GM23338 (cell line): Measurements from ENCODE around the gene TMEM45A. TPM values are rescaled to one million over a fixed set of nuclear protein-coding genes. Genes with fewer than 3 reads are reported as not detected.
"Not testable (repeated sequence)": the region's sequence is repeated elsewhere in the genome, so short reads cannot be mapped to it uniquely, and the experiment has no call there.

Experiments
- ATAC-seq: fragments of 200-7000 bp; cut with Tn5 transposase; 3 replicates; pipeline ENCODE4 v1.9.1; 2020
- DNase-seq: peaks from one replicate; pipeline ENCODE4 v3.0.0-alpha.2; 2015; ENCODE audit warnings: low spot score
- H2AFZ ChIP-seq: fragments of 200-600 bp; sonication (generic); 2 replicates; pipeline ENCODE4 v1.8.0; 2016; ENCODE audit warnings: antibody characterized with exemption, mild to moderate bottlenecking, moderate library complexity
- H3F3A ChIP-seq: fragments of 200-600 bp; sonication (generic); replicated peaks from 2 replicates; pipeline ENCODE4 v1.8.0; 2017; ENCODE audit warnings: antibody characterized with exemption, mixed run types, low read depth
- H3K27ac ChIP-seq: fragments of 200-600 bp; sonication (generic); 2 replicates; pipeline ENCODE4 v1.6.1; 2016; ENCODE audit warnings: low read depth
- H3K27me3 ChIP-seq: fragments of 200-600 bp; sonication (generic); 2 replicates; pipeline ENCODE4 v1.8.0; 2016; ENCODE audit warnings: mild to moderate bottlenecking, mixed run types, moderate library complexity; ENCODE audit not compliant: insufficient read depth
- H3K36me3 ChIP-seq: fragments of 200-600 bp; sonication (generic); 2 replicates; pipeline ENCODE4 v1.8.0; 2016; ENCODE audit warnings: mild to moderate bottlenecking; ENCODE audit not compliant: insufficient read depth
- H3K4me1 ChIP-seq: fragments of 200-600 bp; sonication (generic); 2 replicates; pipeline ENCODE4 v1.8.0; 2016; ENCODE audit warnings: mild to moderate bottlenecking, moderate library complexity; ENCODE audit not compliant: insufficient read depth
- H3K4me2 ChIP-seq: fragments of 200-600 bp; sonication (generic); 2 replicates; pipeline ENCODE4 v1.7.1; 2017; ENCODE audit warnings: mixed run types
- H3K4me3 ChIP-seq: fragments of 200-600 bp; sonication (generic); 2 replicates; pipeline ENCODE4 v1.6.1; 2016; ENCODE audit warnings: mixed run types
- H3K79me2 ChIP-seq: fragments of 200-600 bp; sonication (generic); replicated peaks from 2 replicates; pipeline ENCODE4 v1.8.0; 2017; ENCODE audit warnings: mild to moderate bottlenecking; ENCODE audit not compliant: insufficient read depth
- H3K9me2 ChIP-seq: fragments of 200-600 bp; sonication (generic); 2 replicates; pipeline ENCODE4 v1.8.0; 2017; ENCODE audit not compliant: insufficient read depth
- H4K20me1 ChIP-seq: fragments of 200-600 bp; sonication (generic); replicated peaks from 2 replicates; pipeline ENCODE4 v1.8.0; 2017; ENCODE audit warnings: mild to moderate bottlenecking; ENCODE audit not compliant: insufficient read depth
- H3K27ac Mint-ChIP-seq: 2 replicates; pipeline ENCODE4 v1.8.0; 2020; ENCODE audit warnings: inconsistent platforms, mild to moderate bottlenecking, moderate library complexity, mixed read lengths
- H3K27me3 Mint-ChIP-seq: 3 replicates; pipeline ENCODE4 v1.8.0; 2022; ENCODE audit warnings: low read depth, mild to moderate bottlenecking, moderate library complexity, mixed read lengths, inconsistent platforms; ENCODE audit not compliant: insufficient read depth, poor library complexity
- H3K36me3 Mint-ChIP-seq: 3 replicates; pipeline ENCODE4 v1.8.0; 2021; ENCODE audit warnings: low read depth, mild to moderate bottlenecking, inconsistent platforms, moderate library complexity, mixed read lengths
- H3K4me1 Mint-ChIP-seq: 3 replicates; pipeline ENCODE4 v1.8.0; 2020; ENCODE audit warnings: mild to moderate bottlenecking, inconsistent platforms, mixed read lengths
- H3K4me3 Mint-ChIP-seq: 3 replicates; pipeline ENCODE4 v1.8.0; 2021; ENCODE audit warnings: moderate library complexity, mild to moderate bottlenecking, inconsistent platforms, mixed read lengths
- H3K9me3 Mint-ChIP-seq: 3 replicates; pipeline ENCODE4 v1.8.0; 2020; ENCODE audit warnings: moderate library complexity, mild to moderate bottlenecking, inconsistent platforms, mixed read lengths
- CREB1 ChIP-seq: fragments of 250-450 bp; sonication (Bioruptor Pico); IDR thresholded peaks from 2 replicates; pipeline ENCODE4 v1.5.0; 2020; ENCODE audit warnings: low read depth, mild to moderate bottlenecking, moderate library complexity
- CTCF ChIP-seq, 2 experiments: fragments of 200-600 bp in 1 of 2; sonication (generic) in 1 of 2; conservative IDR thresholded peaks; 2 replicates each; pipeline versions ENCODE4 v1.5.1 to v1.6.1; 2016 to 2017; ENCODE audit warnings: antibody characterized with exemption in 2 of 2, low read depth in 2 of 2, mild to moderate bottlenecking in 2 of 2, moderate library complexity in 1 of 2
- ETS1 ChIP-seq: IDR thresholded peaks from 2 replicates; pipeline ENCODE4 v1.6.1; 2016; ENCODE audit warnings: antibody characterized with exemption
- EZH2 ChIP-seq: fragments of 200-600 bp; sonication (generic); IDR thresholded peaks from one replicate; pipeline ENCODE4 v1.8.0; 2017; ENCODE audit warnings: antibody characterized with exemption, mild to moderate bottlenecking, low read depth; ENCODE audit not compliant: unreplicated experiment
- JUNB ChIP-seq: IDR thresholded peaks from one replicate; pipeline ENCODE4 v1.6.1; 2016; ENCODE audit warnings: antibody characterized with exemption; ENCODE audit not compliant: unreplicated experiment
- NANOG ChIP-seq: IDR thresholded peaks from 2 replicates; pipeline ENCODE4 v1.6.1; 2016; ENCODE audit warnings: antibody characterized with exemption, borderline replicate concordance
- POLR2AphosphoS5 ChIP-seq: IDR thresholded peaks from 2 replicates; pipeline ENCODE4 v1.6.1; 2016; ENCODE audit warnings: antibody characterized with exemption, low read depth
- ZNF114 ChIP-seq: fragments of 250-450 bp; sonication (Bioruptor Pico); IDR thresholded peaks from 2 replicates; pipeline ENCODE4 v1.5.0; 2020; ENCODE audit warnings: mild to moderate bottlenecking, moderate library complexity
- ZNF331 ChIP-seq: fragments of 250-450 bp; sonication (Bioruptor Pico); IDR thresholded peaks from 2 replicates; pipeline ENCODE4 v1.5.0; 2020; ENCODE audit warnings: low read depth, mild to moderate bottlenecking, moderate library complexity
- ZNF462 ChIP-seq: fragments of 250-450 bp; sonication (Bioruptor Pico); IDR thresholded peaks from 2 replicates; pipeline ENCODE4 v1.5.0; 2020; ENCODE audit warnings: mild to moderate bottlenecking, moderate library complexity
- polyA plus RNA-seq: library from polyadenylated mRNA; unstranded; fragments of >200 nt; fragmentation: Nextera tagmentation; extraction: Ambion mirVana; gene quantifications from 2 replicates; pipeline ENCODE4 v1.2.1, GENCODE V29; 2016
- total RNA-seq: library from RNA; depleted of rRNA; stranded (reverse); fragments of >200 nt; shearing (Covaris generic); gene quantifications from 2 replicates; pipeline ENCODE4 v1.2.3, GENCODE V29; 2014

The TMEM45A gene
- total and polyA plus RNA-seq, 2 experiments from 2014 or later, result 6.5 to 12.7 TPM

- peaks cover 43% of the 10 kb centered on the region for H3K9me3 Mint-ChIP-seq
- not testable (repeated sequence) for H3K4me3 Mint-ChIP-seq, H3K27me3 ChIP-seq, H3K4me2 ChIP-seq, H3K79me2 ChIP-seq, ATAC-seq, DNase-seq, H3K4me3 ChIP-seq, H3K9me2 ChIP-seq, H4K20me1 ChIP-seq, H3K27ac Mint-ChIP-seq, H3K4me1 ChIP-seq, H3K4me1 Mint-ChIP-seq, H3F3A ChIP-seq, H3K27ac ChIP-seq, H3K27me3 Mint-ChIP-seq, H2AFZ ChIP-seq
- H3K36me3 Mint-ChIP-seq, result peaks cover 31% of the 10 kb centered on the region
- peaks cover 11% of the 10 kb centered on the region for H3K36me3 ChIP-seq
These were observed 17.4 kb downstream of the TMEM45A start for GRCh38 chr3:100509818-100510217.

- H3K27me3 Mint-ChIP-seq, result no peaks in the 10 kb centered on the region
- TF ChIP-seq ZNF462 (CRISPR knock-in tag), result no peak
- no peak for TF ChIP-seq CTCF (conservative IDR thresholded peaks at IDR 0.05; ENCODE audit: low read depth in 2 of 2)
- no peak for TF ChIP-seq NANOG
- no peak for TF ChIP-seq JUNB
- TF ChIP-seq ETS1, result no peak
- no peak for TF ChIP-seq ZNF331 (CRISPR knock-in tag)
- TF ChIP-seq ZNF114 (CRISPR knock-in tag), result no peak
- TF ChIP-seq EZH2, result no peak
- no peak for TF ChIP-seq POLR2AphosphoS5
- no peak for TF ChIP-seq CREB1 (CRISPR knock-in tag)
These were observed 23.8 kb downstream of the TMEM45A start for GRCh38 chr3:100516232-100516631.

More at GRCh38 chr3:100516232-100516631, 23.8 kb downstream of the TMEM45A start:
- Histone ChIP-seq H3K9me2 (no peaks in the 10 kb centered on the region), H3F3A (no peaks in the 10 kb centered on the region), H2AFZ (no peak overlapping the region), H3K4me1 (no peaks in the 10 kb centered on the region), H3K4me3 (no peak overlapping the region), H3K36me3 (no peaks in the 10 kb centered on the region), H4K20me1 (no peaks in the 10 kb centered on the region), H3K27ac (no peak overlapping the region), H3K27me3 (no peaks in the 10 kb centered on the region), H3K79me2 (no peaks in the 10 kb centered on the region), H3K4me2 (no peak overlapping the region)
- H3K27ac Mint-ChIP-seq, result no peak overlapping the region
- peaks cover 2% of the 10 kb centered on the region; the same call in 1 of the 3 replicates for H3K9me3 Mint-ChIP-seq
- no peak for ATAC-seq
- DNase-seq, result no peak
- H3K4me1 Mint-ChIP-seq, result no peaks in the 10 kb centered on the region
- no peaks in the 10 kb centered on the region for H3K36me3 Mint-ChIP-seq
- no peak overlapping the region for H3K4me3 Mint-ChIP-seq
